ENCODE results near the gene CCDC28B. TPM values are rescaled to one million over a fixed set of nuclear protein-coding genes. Genes with fewer than 3 reads are reported as not detected.
"Not testable (repeated sequence)": the region's sequence is repeated elsewhere in the genome, so short reads cannot be mapped to it uniquely, and the experiment has no call there.

The CCDC28B gene
- total RNA-seq (1 to 10 TPM; 6.5 to 7.0 TPM), polyA plus RNA-seq (10 to 100 TPM; 15.4 to 17.3 (median 16.3) TPM), total RNA-seq (4.1 to 12.8 (median 7.4) reads per million in 6 experiments)

GRCh38 chr1:32200226-32201010, at the start of gene CCDC28B:
Gene CCDC28B, plus strand, starts transcription at chr1:32200595. Its CDS starts 1,341 bp downstream, at chr1:32201936.
- no peaks in the 10 kb centered on the region for H3K27me3 Mint-ChIP-seq
- peak within 1 kb of the TSS; percentile 86 to 97 (median 95) for H3K4me3 Mint-ChIP-seq
- peak; percentile 54 to 56 for ATAC-seq
- peak; percentile 34 to 74 (median 63) for DNase-seq
- H3K27ac Mint-ChIP-seq: peak within 1 kb of the TSS; percentile 89 to 98 (median 94)
- peaks cover 35 to 60% (median 59%) of the 10 kb centered on the region in 4 donors for H3K4me1 Mint-ChIP-seq
- peaks cover 0 to 17% (median 2%) of the 10 kb centered on the region in 3 donors for H3K36me3 Mint-ChIP-seq
- H3K9me3 Mint-ChIP-seq: no peaks in the 10 kb centered on the region
- POLR2A ChIA-PET: interaction anchor here (0.5 to 2.5 kb wide), 16 partner anchors 11 to 759 kb away, joined by 3 to 23 read pairs (median 4); partner anchors contain the start of genes BSDC1, LCK, MARCKSL1 and TXLNA

- ATAC-seq (no peak), DNase-seq (no peak)
- H3K36me3 Mint-ChIP-seq: peaks cover 0 to 47% (median 25%) of the 10 kb centered on the region in 3 donors
- peak overlapping the region in 1 of 10 donors; percentile 59 for H3K27ac Mint-ChIP-seq
- no peak overlapping the region for H3K4me3 Mint-ChIP-seq
- H3K27me3 Mint-ChIP-seq: no peaks in the 10 kb centered on the region
- H3K9me3 Mint-ChIP-seq: peaks cover 0 to 25% (median 10%) of the 10 kb centered on the region in 9 donors
- POLR2A ChIA-PET: no interaction called here
- peaks cover 13 to 34% (median 23%) of the 10 kb centered on the region in 4 donors for H3K4me1 Mint-ChIP-seq
Measured at GRCh38 chr1:32150847-32151246, 49.5 kb upstream of the CCDC28B start.

- H3K27ac Mint-ChIP-seq: peak overlapping the region in 1 of 10 donors; percentile 33
- no peaks in the 10 kb centered on the region for H3K27me3 Mint-ChIP-seq
- DNase-seq: no peak
- H3K4me1 Mint-ChIP-seq: peaks cover 13 to 30% (median 22%) of the 10 kb centered on the region in 4 donors
- H3K4me3 Mint-ChIP-seq: no peak overlapping the region
- POLR2A ChIA-PET: no interaction called here
- peaks cover 4 to 52% (median 28%) of the 10 kb centered on the region in 3 donors for H3K36me3 Mint-ChIP-seq
- H3K9me3 Mint-ChIP-seq: peaks cover 0 to 25% (median 10%) of the 10 kb centered on the region in 9 donors
- ATAC-seq: no peak
Measured at GRCh38 chr1:32151319-32151787, 49.0 kb upstream of the CCDC28B start.

GRCh38 chr1:32159189-32159588, 41.2 kb upstream of the CCDC28B start:
- POLR2A ChIA-PET: no interaction called here
- ATAC-seq (no peak), DNase-seq (no peak)
- H3K4me1 Mint-ChIP-seq: peaks cover 0 to 3% (median under 1%) of the 10 kb centered on the region in 4 donors
- peak overlapping the region in 2 of 10 donors; percentile 34 to 41 for H3K27ac Mint-ChIP-seq
- H3K4me3 Mint-ChIP-seq: no peak overlapping the region
- H3K9me3 Mint-ChIP-seq: no peaks in the 10 kb centered on the region
- no peaks in the 10 kb centered on the region for H3K27me3 Mint-ChIP-seq
- peaks cover 13 to 96% (median 37%) of the 10 kb centered on the region in 3 donors for H3K36me3 Mint-ChIP-seq

- no peaks in the 10 kb centered on the region for H3K4me1 Mint-ChIP-seq
- H3K36me3 Mint-ChIP-seq: peaks cover 5 to 95% (median 33%) of the 10 kb centered on the region in 3 donors
- H3K27me3 Mint-ChIP-seq: no peaks in the 10 kb centered on the region
- POLR2A ChIA-PET: interaction anchor here (0.7 kb wide), 1 partner anchor 38 kb away, joined by 3 read pairs; no protein-coding TSS in a partner anchor
- H3K4me3 Mint-ChIP-seq: no peak overlapping the region
- DNase-seq (no peak), ATAC-seq (no peak)
- peak overlapping the region in 4 of 10 donors; percentile 5 to 72 (median 30) for H3K27ac Mint-ChIP-seq
- no peaks in the 10 kb centered on the region for H3K9me3 Mint-ChIP-seq
Measured at GRCh38 chr1:32163405-32163804, 37.0 kb upstream of the CCDC28B start.

- peaks cover 6 to 89% (median 36%) of the 10 kb centered on the region in 3 donors for H3K36me3 Mint-ChIP-seq
- H3K4me1 Mint-ChIP-seq, H3K27me3 Mint-ChIP-seq, DNase-seq, H3K4me3 Mint-ChIP-seq, POLR2A ChIA-PET, H3K9me3 Mint-ChIP-seq, ATAC-seq, H3K27ac Mint-ChIP-seq: not testable (repeated sequence)
Measured at GRCh38 chr1:32165633-32166032, 34.8 kb upstream of the CCDC28B start.

- ATAC-seq (no peak), DNase-seq (no peak)
- no peak overlapping the region for H3K4me3 Mint-ChIP-seq
- H3K36me3 Mint-ChIP-seq: peaks cover 6 to 72% (median 24%) of the 10 kb centered on the region in 3 donors
- H3K27ac Mint-ChIP-seq: no peak overlapping the region
- H3K27me3 Mint-ChIP-seq: no peaks in the 10 kb centered on the region
- H3K9me3 Mint-ChIP-seq: no peaks in the 10 kb centered on the region
- peaks cover 9 to 18% (median 16%) of the 10 kb centered on the region in 4 donors for H3K4me1 Mint-ChIP-seq
- POLR2A ChIA-PET: interaction anchor here (0.8 to 1.6 kb wide), 2 partner anchors 9 to 45 kb away, joined by 3 read pairs; no protein-coding TSS in a partner anchor
Measured at GRCh38 chr1:32170991-32171390, 29.4 kb upstream of the CCDC28B start.

- H3K36me3 Mint-ChIP-seq: peaks cover 6 to 56% (median 20%) of the 10 kb centered on the region in 3 donors
- ATAC-seq (no peak), DNase-seq (no peak)
- H3K4me3 Mint-ChIP-seq: peak overlapping the region in 1 of 10 donors; percentile 17
- peak overlapping the region in 7 of 10 donors; percentile 28 to 92 (median 47) for H3K27ac Mint-ChIP-seq
- H3K9me3 Mint-ChIP-seq: no peaks in the 10 kb centered on the region
- H3K27me3 Mint-ChIP-seq: no peaks in the 10 kb centered on the region
- peaks cover 10 to 18% (median 16%) of the 10 kb centered on the region in 4 donors for H3K4me1 Mint-ChIP-seq
- POLR2A ChIA-PET: interaction anchor here (0.5 to 1.6 kb wide), 3 partner anchors 43 to 165 kb away, joined by 3 to 4 read pairs (median 3); no protein-coding TSS in a partner anchor
Measured at GRCh38 chr1:32172621-32173245, 27.7 kb upstream of the CCDC28B start.

GRCh38 chr1:32178380-32179192, 21.8 kb upstream of the CCDC28B start:
- H3K27me3 Mint-ChIP-seq: no peaks in the 10 kb centered on the region
- H3K36me3 Mint-ChIP-seq: peaks cover 0 to 28% (median 0%) of the 10 kb centered on the region in 3 donors
- POLR2A ChIA-PET: interaction anchor here (0.6 to 3.6 kb wide), 23 partner anchors 9 to 473 kb away, joined by 3 to 23 read pairs (median 5); partner anchors contain the start of genes BSDC1, CCDC28B, HDAC1 and IQCC
- no peak for DNase-seq
- H3K27ac Mint-ChIP-seq: peak overlapping the region; percentile 85 to 98 (median 95)
- ATAC-seq: no peak
- peak overlapping the region; percentile 84 to 95 (median 90) for H3K4me3 Mint-ChIP-seq
- H3K9me3 Mint-ChIP-seq: no peaks in the 10 kb centered on the region
- peaks cover 24 to 39% (median 32%) of the 10 kb centered on the region in 4 donors for H3K4me1 Mint-ChIP-seq

- POLR2A ChIA-PET: interaction anchor here (0.6 to 3.6 kb wide), 24 partner anchors 9 to 472 kb away, joined by 3 to 23 read pairs (median 4); partner anchors contain the start of genes BSDC1, CCDC28B, HDAC1 and IQCC
- peaks cover 26 to 44% (median 37%) of the 10 kb centered on the region in 4 donors for H3K4me1 Mint-ChIP-seq
- no peak for DNase-seq
- no peak for ATAC-seq
- peak overlapping the region; percentile 85 to 98 (median 95) for H3K27ac Mint-ChIP-seq
- no peaks in the 10 kb centered on the region for H3K27me3 Mint-ChIP-seq
- no peaks in the 10 kb centered on the region for H3K9me3 Mint-ChIP-seq
- peaks cover 0 to 33% (median 0%) of the 10 kb centered on the region in 3 donors for H3K36me3 Mint-ChIP-seq
- peak overlapping the region; percentile 84 to 95 (median 90) for H3K4me3 Mint-ChIP-seq
Measured at GRCh38 chr1:32179193-32179442, 21.3 kb upstream of the CCDC28B start.

- ATAC-seq (peak; percentile 87 to 88), DNase-seq (peak; percentile 76 to 93 (median 88))
- Mint-ChIP-seq H3K4me1 (peaks cover 27 to 49% (median 42%) of the 10 kb centered on the region in 4 donors), H3K27me3 (no peaks in the 10 kb centered on the region), H3K36me3 (peaks cover 0 to 34% (median 3%) of the 10 kb centered on the region in 3 donors), H3K4me3 (peak within 1 kb of the TSS; percentile 86 to 95 (median 91)), H3K9me3 (no peaks in the 10 kb centered on the region), H3K27ac (peak within 1 kb of the TSS; percentile 85 to 98 (median 95))
- POLR2A ChIA-PET: interaction anchor here (0.6 to 3.6 kb wide), 31 partner anchors 8 to 472 kb away, joined by 3 to 23 read pairs (median 4); partner anchors contain the start of genes BSDC1, CCDC28B, HDAC1 and IQCC
Measured at GRCh38 chr1:32179443-32180185, 20.8 kb upstream of the CCDC28B start, which contains the start of gene TXLNA. Gene TXLNA, plus strand, starts transcription at chr1:32179675. Its CDS starts 671 bp downstream, at chr1:32180346.

Measured in naive thymus-derived CD8-positive, alpha-beta T cell (primary cell).